Keratinocyte (primary cell): ENCODE results near the gene FAF1.

ENCODE experiments used
- CTCF ChIP-seq, 3 experiments: IDR thresholded peaks in 1 of 3; conservative IDR thresholded peaks in 1 of 3; optimal IDR thresholded peaks in 1 of 3; 2 replicates in 2 of 3; 3 replicates in 1 of 3; pipeline versions ENCODE3 to v1.5.1; 2011; ENCODE audit warnings: low read length in 3 of 3, mild to moderate bottlenecking in 3 of 3, moderate library complexity in 2 of 3, control low read depth in 1 of 3, inconsistent platforms in 1 of 3; ENCODE audit not compliant: insufficient read depth in 2 of 3; ENCODE audit errors: extremely low read depth in 1 of 3
- EZH2 ChIP-seq: IDR thresholded peaks from one replicate; pipeline ENCODE4 v1.6.1; 2012; ENCODE audit warnings: inconsistent platforms, mild to moderate bottlenecking, low read length, moderate library complexity

- no peak for TF ChIP-seq EZH2
- TF ChIP-seq CTCF (optimal IDR thresholded peaks at IDR 0.05 in 1 of 3, IDR thresholded peaks at IDR 0.05 in 1 of 3, conservative IDR thresholded peaks at IDR 0.05 in 1 of 3; ENCODE audit: extremely low read depth in 1 of 3, insufficient read depth in 2 of 3, low read length in 3 of 3) = no peak
These were observed 250.0 kb downstream of the FAF1 start for GRCh38 chr1:50710099-50710498.
